ENCODE measurements around the gene GABRA5. TPM values are rescaled to one million over a fixed set of nuclear protein-coding genes. Genes with fewer than 3 reads are reported as not detected.

GABRA5 gene
- total RNA-seq, 1 experiment from 2014 or later: 4.9 TPM

DNA sequence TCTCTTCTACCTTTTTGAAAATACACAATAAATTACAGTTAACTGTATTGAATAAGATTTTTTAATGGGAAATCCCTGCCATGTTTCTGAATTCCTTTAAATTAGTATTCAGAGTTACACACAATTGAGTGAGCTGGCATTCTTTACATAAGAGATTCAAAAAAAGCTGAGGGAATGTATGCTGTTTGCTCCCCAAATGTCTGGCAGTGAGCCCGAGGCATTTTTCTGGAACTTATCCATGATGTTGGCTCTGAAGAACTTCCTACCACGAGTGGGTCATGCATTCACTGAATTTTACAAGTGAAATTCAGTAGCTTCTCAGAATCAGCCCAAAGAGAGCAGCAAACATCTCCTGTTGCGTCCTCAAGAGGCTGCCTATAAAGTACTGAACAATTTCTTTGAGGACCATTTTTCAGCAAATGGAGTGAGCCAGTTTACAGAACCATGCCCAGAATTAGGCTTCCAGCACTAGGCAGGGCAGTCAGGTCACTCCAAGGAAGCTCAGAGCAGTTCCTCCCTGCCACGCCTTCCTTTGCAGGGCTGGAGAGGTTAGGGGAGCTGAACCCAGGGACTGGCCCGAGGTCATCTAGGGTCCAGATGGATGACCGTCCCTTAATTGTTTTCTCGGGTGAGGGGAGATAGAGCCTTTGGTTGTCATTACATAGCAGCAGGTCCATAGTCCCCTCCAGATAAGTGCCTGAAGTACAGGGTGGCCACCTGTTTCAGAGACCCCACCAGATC is 21.2 kb downstream of the GABRA5 start:
- no peak for TF ChIP-seq CTCF (conservative IDR thresholded peaks at IDR 0.05)
- H3K79me1 ChIP-seq (ENCODE audit: insufficient read depth, low read depth, low read length, poor library complexity, severe bottlenecking): no peaks in the 10 kb centered on the region
- H4K20me1 ChIP-seq (ENCODE audit: control insufficient read depth, insufficient read depth, insufficient read length): no peaks in the 10 kb centered on the region
- H3K14ac ChIP-seq (ENCODE audit: insufficient read depth, low read length): no peak overlapping the region
- H3K9me3 ChIP-seq (ENCODE audit: control insufficient read depth, low read depth, low read length): no peaks in the 10 kb centered on the region
- no peak overlapping the region for H4K8ac ChIP-seq (replicated peaks; ENCODE audit: insufficient read length, low read depth, low read length)
- no peak overlapping the region for H3K18ac ChIP-seq (ENCODE audit: insufficient read length, low read depth, low read length)
- no peak overlapping the region for H3K56ac ChIP-seq (ENCODE audit: insufficient read length, low read depth, low read length)
- H3K27me3 ChIP-seq (ENCODE audit: insufficient read depth, low read length): no peaks in the 10 kb centered on the region
- H4K5ac ChIP-seq (ENCODE audit: insufficient read length, low read depth, low read length): no peak overlapping the region
- no peak overlapping the region for H4K91ac ChIP-seq (ENCODE audit: insufficient read length, low read depth, low read length)
- no peak overlapping the region for H2BK120ac ChIP-seq (ENCODE audit: low read depth, low read length, poor library complexity, severe bottlenecking)
- no peak overlapping the region for H3K27ac ChIP-seq (ENCODE audit: insufficient read length, low read depth, low read length)
- no peak overlapping the region for H2BK20ac ChIP-seq (ENCODE audit: low read depth, low read length, poor library complexity, severe bottlenecking)
- no peak overlapping the region for H2AK5ac ChIP-seq (ENCODE audit: insufficient read length, low read length)
- H2AFZ ChIP-seq (ENCODE audit: low read length): no peak overlapping the region
- H3K9me3 Mint-ChIP-seq: no peaks in the 10 kb centered on the region; a peak in 1 of 5 replicates
- WGBS (ENCODE audit: extremely low coverage, insufficient read length, low lambda C conversion rate): no CpG with 5 or more reads among the region's 7 CpGs
- H3K23me2 ChIP-seq (ENCODE audit: insufficient read length, low read depth, low read length, poor library complexity, severe bottlenecking): no peaks in the 10 kb centered on the region
- H3K4me2 ChIP-seq (ENCODE audit: insufficient read depth, insufficient read length, low read length): no peak overlapping the region
- H3K4me1 Mint-ChIP-seq: peaks cover 4 to 6% of the 10 kb centered on the region in 2 experiments
- H3K23ac ChIP-seq (ENCODE audit: insufficient read length, low read depth, low read length): no peak overlapping the region
- no peak overlapping the region for H3K4me3 Mint-ChIP-seq
- no peaks in the 10 kb centered on the region; the same call in 1 of the 2 replicates for H3K27me3 Mint-ChIP-seq (ENCODE audit: low read depth)
- no peak overlapping the region for H3K4ac ChIP-seq (ENCODE audit: low read depth, low read length)
- peaks cover 0 to 9% (median 4%) of the 10 kb centered on the region in 3 experiments; a peak in 3 of 7 replicates for H3K36me3 Mint-ChIP-seq (ENCODE audit: insufficient read depth in 1 of 3, low read depth in 3 of 3)
- H3K4me1 ChIP-seq (ENCODE audit: insufficient read depth, low read length): no peaks in the 10 kb centered on the region
- no peak overlapping the region for H2BK5ac ChIP-seq (ENCODE audit: insufficient read length, low read length)
- no peak overlapping the region for H3K27ac Mint-ChIP-seq
- H3K79me2 ChIP-seq (ENCODE audit: insufficient read depth, low read length): no peaks in the 10 kb centered on the region
- no peak overlapping the region for H3K9ac ChIP-seq (ENCODE audit: extremely low read depth, insufficient read length, low read length)
- no peak overlapping the region for H3T11ph ChIP-seq (ENCODE audit: low read length)
- DNase-seq: no peak
- no peak overlapping the region for H2BK12ac ChIP-seq (ENCODE audit: insufficient read length, low read depth, low read length)
- H2BK15ac ChIP-seq (ENCODE audit: low read depth, low read length): no peak overlapping the region
